Right hindlimb (tissue), 1 donor: Measurements from ENCODE around the gene RPL4.
"Not testable (repeated sequence)": the region's sequence is repeated elsewhere in the genome, so short reads cannot be mapped to it uniquely, and the experiment has no call there.

Experiments
- DNase-seq: peaks from one replicate; pipeline ENCODE4 v3.0.0-alpha.2; 2018

RPL4 gene

GRCh38 chr15:66489179-66489791, 15.4 kb downstream of the RPL4 start:
- no peak for DNase-seq

DNA sequence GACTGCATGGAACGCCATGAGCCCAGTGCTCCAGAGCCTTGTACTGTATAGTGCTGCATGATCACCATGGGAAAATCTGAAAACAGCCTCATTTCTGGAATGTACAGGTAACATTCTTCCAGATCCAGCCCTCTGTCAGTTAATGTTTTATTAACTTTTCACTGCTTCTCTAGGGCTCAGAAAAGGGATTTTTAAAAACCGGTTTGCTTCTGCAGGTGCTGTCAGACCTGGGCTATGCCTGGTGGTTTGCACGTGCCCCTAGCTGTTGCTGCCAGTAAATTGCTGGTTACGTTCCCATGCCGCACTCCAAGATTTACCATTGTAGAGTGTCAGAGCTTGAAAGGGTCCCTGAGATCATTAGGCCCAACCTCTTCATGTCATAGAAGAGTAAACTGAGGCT, 16.1 kb downstream of the RPL4 start:
- DNase-seq: no peak

DNA sequence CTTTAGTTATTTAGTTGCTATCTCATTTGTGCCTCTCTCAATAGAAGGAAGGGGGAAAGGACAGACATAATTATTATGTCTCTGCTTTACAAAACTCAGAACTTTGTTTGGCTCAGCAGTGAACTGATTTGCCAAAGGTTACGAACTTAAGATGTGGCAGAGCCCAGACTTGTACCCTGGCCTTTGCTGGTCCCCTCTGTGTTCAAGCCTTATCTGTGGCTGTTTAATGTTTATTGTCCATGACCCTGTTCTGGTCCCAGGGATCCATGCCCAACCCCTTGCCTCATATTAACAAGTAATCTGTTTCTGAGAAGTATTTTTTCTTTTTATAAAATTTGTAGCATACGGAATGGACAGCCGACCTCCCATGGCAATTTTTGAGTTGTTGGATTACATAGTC, 17.8 kb downstream of the RPL4 start:
- DNase-seq: no peak

- DNase-seq: no peak
These were observed 20.0 kb downstream of the RPL4 start for GRCh38 chr15:66484539-66485112.

DNA sequence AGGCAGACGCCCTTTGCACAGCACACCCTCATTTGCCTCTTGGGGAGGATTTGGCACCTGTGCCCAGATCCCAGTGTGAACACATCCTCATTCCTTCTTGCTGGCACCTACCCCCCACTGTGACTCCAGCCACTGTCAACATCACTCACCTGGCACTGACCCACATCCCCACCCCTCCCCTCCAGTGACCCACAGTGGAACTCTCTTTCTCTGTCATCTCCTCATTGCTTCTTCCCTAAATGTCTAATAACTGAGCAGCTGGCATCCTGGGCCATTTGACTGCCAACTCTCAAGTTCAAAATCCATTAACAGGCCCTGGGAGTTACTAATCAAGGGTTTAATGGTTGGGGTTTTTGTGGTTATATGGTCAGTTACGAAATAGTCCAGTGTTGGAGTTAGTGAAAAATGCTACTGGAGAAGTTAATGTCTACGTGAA, 21.5 kb downstream of the RPL4 start:
- DNase-seq: no peak

DNA sequence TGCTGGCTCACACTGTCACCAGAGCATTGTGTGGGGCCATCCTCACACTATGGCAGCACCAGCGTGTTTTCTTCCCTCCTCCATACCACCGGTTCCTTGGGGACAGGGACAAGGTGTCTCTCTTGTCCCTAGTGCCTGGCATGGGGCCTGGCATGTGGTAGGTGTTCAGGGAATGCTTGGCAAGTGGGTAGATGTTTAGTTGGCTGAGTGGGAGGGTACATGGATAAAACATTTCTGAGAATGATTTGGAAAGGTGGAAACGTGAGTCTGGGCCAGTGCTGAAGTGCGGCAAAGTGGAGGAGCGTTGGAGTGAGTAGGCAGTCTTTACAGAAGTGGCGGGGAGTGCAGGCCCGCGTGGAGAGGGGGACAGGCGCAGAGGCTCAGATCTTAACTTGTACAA, 22.1 kb downstream of the RPL4 start:
- DNase-seq: no peak

DNA sequence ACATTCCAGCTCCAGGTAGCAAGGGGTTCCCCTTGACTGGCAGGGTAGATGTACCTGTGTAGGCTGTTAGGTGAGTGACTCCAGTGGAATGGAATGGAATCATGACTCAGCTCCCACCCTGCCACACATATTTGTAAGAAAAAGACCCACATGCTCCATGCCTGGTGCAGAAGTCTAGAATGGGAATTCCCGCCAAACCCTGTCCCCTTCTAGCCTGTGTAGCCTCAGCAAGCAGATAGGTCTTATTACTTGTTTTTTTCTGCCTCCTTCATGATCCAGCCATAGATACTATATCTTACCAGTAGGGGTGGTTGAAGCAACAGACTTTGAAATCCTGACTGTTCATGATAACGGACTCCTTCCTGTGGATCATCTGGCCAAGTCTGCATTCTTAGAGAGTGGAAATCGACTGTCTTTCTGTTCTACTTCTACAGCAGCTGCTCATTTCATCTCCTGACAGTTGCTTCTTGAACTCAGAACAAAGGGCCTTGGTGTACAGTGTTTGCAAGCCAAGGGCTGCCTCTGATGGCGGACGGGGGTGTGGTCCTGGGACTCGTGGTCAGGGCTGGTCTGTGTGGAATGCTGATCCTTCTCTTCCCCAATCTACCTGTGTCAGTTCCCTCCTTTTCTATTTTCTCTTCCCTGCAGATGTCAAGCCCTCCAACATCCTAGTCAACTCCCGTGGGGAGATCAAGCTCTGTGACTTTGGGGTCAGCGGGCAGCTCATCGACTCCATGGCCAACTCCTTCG, 23.4 kb downstream of the RPL4 start:
- DNase-seq: no peak

DNA sequence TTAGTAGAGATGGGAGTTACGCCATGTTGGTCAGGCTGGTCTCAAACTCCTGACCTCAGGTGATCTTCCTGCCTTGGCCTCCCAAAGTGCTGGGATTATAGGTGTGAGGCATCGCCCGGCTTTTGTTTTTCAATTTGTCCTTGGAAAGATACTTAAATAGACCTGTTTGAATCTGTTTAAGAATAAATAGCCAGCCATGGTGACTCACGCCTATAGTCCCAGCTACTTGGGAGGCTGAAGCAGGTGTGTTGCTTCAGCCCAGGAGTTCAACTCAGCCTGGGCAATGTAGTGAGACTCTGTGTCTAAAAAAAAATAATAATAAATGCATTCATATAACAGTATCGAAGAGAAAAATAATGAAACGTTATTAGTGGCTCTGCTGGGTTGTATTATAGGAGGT, 24.4 kb downstream of the RPL4 start:
- DNase-seq: no peak

DNA sequence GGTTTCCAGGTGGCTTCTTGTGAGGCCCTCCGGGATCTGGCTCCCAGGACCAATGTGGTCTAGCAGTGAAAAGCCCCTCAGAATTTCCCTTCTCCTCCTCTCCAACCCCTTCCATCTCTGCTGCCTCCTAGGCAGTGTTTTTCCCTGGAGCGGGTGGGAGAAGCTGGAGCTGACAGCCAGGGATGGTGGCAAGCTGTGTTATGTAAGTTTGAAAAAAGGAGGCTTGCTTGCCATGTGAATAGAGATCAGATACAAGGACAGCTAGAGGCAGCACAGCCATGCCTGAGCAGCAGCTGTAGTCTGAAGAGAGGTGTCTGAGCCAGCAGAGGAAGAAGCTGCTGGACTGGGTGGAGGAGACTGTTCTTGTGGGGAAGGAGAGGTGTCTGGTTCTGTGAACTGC, 27.6 kb downstream of the RPL4 start:
- no peak for DNase-seq

GRCh38 chr15:66476535-66476934, 28.1 kb downstream of the RPL4 start:
- DNase-seq: no peak

GRCh38 chr15:66474963-66475362, 29.7 kb downstream of the RPL4 start:
- no peak for DNase-seq

- DNase-seq: no peak
These were observed 30.5 kb downstream of the RPL4 start for GRCh38 chr15:66474135-66474534.

GRCh38 chr15:66472176-66472999, 32.3 kb downstream of the RPL4 start:
- no peak for DNase-seq

GRCh38 chr15:66470825-66471224, 33.8 kb downstream of the RPL4 start:
- not testable (repeated sequence) for DNase-seq

GRCh38 chr15:66467162-66468040, 37.3 kb downstream of the RPL4 start:
- DNase-seq: not testable (repeated sequence)

- not testable (repeated sequence) for DNase-seq
These were observed 39.4 kb downstream of the RPL4 start for GRCh38 chr15:66465294-66465693.

DNA sequence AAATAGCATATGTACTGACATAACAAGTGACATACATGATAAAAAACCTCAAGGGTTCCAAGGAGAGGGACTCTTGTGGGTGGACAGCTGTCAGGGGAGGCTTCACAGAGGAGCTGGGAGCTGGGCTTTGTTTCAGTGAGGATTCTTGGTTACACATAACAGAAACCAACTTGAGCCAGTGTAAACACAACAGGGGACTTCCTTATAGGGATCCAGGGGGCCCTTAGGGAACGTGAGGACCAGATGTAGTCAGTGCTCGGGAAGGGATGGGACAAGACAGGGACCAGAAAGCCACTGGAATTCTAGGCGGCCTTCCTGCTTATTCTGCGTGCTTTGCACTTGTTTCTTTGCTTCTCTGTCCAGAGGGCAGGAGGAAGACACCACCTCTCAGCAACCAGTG, 42.0 kb downstream of the RPL4 start:
- DNase-seq: no peak

GRCh38 chr15:66461917-66462316, 42.7 kb downstream of the RPL4 start:
- DNase-seq: no peak

GRCh38 chr15:66461294-66461693, 43.4 kb downstream of the RPL4 start:
- not testable (repeated sequence) for DNase-seq

DNA sequence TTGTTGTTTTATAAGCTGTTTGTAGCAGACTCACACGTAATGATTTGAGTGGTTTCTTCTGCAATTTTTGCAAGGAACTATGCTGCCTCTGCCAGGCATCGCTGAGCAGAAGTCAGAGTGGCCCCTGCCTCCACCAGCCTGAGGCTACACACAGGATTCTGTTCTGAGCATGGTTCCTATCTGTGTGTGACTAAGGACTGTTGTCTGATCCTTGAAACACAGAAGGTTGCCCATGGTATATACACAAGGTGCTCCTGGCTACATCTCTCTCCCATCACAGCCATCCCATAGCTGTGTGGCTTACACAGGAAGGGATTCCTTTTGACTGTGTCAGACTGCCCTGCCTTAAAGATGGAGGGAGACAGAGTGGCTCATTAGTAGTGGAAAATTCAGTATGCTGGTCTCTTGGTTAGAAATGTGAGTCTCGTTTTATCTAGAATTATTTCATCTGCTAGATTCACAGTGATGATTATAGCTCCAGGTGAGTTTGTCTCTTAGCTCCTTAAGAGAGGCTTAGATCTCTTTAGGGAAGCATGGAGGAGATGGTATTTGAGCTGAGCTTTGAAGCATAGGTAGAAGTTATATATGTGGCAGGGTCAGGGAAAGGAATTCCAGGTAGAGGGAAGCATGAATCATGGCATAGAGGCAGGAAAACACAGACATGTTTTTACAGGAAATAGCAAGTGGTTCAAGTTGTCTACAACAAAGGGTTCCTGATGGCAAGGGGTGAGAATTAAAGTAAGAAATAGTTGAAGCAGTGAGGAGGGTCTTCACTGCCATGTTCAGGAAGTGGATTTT, 44.6 kb downstream of the RPL4 start:
- no peak for DNase-seq

- no peak for DNase-seq
These were observed 48.4 kb downstream of the RPL4 start for GRCh38 chr15:66456211-66456610.

DNA sequence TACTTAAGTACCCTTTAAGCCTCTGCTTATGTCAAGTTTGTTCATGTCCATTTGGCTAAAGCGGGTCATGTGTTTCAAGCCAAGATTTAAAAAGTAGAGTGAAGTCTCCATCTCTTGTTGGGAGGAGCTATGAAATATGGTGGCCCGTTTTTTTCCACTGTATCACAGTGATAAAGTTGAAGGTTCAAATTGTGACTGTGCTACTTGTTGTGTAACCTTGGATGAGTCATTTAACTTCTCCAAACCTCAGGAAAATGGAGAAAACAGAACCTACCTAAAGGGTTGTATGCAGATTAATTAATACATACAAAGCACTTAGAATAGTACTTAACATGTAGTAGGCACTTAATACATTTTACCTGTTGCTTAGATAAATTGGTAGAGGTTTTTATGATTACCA, 50.5 kb downstream of the RPL4 start:
- no peak for DNase-seq
